GM20000 (cell line): ENCODE results near the gene LGALS12.
"Not testable (repeated sequence)": the region's sequence is repeated elsewhere in the genome, so short reads cannot be mapped to it uniquely, and the experiment has no call there.

Source experiments
- DNase-seq: peaks from one replicate; pipeline ENCODE4 v3.0.0; 2012; ENCODE audit warnings: low spot score
- TF ChIP-seq, protein P1 (sequence below): IDR thresholded peaks from 2 replicates; pipeline ENCODE4 v1.5.1; 2012; ENCODE audit warnings: mild to moderate bottlenecking, control low read depth; ENCODE audit errors: extremely low read depth, missing control alignments

LGALS12 gene

DNA sequence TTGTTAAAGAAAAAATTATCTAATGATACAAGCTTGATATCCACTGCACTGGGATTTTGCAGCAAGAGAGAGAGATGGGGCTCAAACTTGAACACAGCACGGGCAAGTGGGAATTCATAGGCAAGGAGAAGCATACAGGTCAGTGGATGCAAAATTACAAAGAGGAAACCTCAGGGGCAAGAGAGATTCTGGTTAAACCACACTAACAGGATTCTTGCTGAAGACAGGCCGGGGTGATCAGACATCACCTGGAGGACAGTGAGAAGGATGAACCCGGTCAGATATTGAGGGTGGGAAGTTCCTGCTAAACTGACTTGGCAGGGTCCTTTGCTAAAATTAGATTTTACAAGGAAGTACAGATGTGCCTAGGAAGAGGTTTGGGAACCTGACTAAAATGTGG is 28.2 kb downstream of the LGALS12 start:
- TF ChIP-seq, protein P1, sequence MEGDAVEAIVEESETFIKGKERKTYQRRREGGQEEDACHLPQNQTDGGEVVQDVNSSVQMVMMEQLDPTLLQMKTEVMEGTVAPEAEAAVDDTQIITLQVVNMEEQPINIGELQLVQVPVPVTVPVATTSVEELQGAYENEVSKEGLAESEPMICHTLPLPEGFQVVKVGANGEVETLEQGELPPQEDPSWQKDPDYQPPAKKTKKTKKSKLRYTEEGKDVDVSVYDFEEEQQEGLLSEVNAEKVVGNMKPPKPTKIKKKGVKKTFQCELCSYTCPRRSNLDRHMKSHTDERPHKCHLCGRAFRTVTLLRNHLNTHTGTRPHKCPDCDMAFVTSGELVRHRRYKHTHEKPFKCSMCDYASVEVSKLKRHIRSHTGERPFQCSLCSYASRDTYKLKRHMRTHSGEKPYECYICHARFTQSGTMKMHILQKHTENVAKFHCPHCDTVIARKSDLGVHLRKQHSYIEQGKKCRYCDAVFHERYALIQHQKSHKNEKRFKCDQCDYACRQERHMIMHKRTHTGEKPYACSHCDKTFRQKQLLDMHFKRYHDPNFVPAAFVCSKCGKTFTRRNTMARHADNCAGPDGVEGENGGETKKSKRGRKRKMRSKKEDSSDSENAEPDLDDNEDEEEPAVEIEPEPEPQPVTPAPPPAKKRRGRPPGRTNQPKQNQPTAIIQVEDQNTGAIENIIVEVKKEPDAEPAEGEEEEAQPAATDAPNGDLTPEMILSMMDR = no peak
- DNase-seq = no peak

DNA sequence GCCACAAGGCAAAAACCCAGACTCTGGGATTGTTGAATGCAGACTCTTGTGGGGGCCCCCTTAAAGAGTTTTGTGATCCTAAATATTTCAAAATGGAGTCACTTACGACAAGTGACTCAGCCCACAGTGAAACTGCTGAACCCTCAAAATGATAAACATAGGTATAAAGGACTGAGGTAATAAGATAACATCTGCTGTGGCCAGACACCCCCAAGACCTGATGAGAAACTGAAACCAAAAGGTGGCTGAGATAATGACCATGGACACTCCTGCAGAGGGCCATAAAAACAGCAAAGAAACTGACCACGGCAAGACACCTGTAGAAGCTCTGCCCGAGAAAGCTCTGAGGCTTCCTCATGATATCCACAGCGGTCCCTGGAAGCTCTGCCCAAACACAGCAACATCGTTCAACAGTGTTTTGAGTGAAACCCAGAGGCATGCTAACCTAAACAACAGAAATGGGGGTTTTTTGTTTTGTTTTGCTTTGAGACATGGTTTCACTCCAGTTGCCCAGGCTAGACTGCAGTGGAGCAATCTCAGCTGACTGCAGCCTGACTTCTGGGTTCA is 29.1 kb downstream of the LGALS12 start:
- peak; percentile 54 for DNase-seq
- TF ChIP-seq, protein P1 = no peak

DNA sequence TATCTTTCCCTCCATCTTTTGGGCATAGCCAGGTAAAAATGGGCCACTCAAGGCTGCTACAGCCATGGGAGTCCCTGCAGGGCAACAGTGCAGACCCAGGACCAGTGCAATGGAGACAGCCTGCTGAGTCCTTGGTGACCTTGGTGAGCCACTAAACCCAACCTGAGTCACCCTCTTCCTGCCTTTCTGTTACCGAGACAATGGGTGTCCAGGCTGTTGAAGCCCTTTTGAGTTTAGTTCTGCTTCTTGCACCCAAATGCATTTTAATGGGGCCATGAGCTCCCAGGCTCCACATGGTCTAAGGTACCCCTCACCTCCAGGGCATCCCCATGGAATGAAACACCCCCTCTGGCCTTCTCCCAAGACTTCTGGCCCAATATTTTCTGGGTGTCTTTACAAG is 29.9 kb downstream of the LGALS12 start:
- no peak for DNase-seq
- TF ChIP-seq, protein P1 = no peak

DNA sequence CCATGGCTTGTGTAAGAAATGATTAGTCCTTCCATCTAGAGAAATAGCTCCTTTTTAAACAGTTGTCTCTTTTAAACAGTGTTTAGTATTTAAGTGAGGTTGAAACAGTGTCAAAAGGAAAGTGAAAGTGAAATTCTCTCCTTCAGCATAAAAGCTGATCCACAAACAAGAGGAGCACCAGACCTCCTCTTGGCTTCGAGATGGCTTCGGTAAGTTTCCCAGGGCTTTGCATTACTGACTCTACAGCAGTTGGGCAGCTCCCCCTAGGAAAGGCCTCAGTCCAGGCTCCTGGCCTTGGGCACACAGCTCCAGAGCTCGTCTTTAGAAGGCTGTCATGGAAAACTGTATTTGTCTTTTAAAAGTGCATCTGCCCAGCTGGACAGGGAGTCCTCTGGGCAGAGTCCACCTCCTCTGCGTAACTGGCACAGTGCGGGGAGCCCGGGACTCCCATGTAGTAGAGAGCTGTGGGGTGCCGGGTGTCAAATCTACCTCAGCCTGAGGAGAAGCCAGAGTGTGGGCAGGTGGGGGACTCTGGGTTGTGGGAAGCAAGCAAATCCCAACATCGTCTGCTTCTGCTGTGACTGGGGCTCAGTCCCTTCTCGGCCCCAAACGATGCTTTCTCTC is 30.9 kb downstream of the LGALS12 start, which contains the start of gene PLAAT4:
TSS of gene PLAAT4 (plus strand) at position 140 of the 624 bp plus-strand sequence. CDS start at position 201, 61 bp downstream.
- DNase-seq = peak; percentile 68

DNA sequence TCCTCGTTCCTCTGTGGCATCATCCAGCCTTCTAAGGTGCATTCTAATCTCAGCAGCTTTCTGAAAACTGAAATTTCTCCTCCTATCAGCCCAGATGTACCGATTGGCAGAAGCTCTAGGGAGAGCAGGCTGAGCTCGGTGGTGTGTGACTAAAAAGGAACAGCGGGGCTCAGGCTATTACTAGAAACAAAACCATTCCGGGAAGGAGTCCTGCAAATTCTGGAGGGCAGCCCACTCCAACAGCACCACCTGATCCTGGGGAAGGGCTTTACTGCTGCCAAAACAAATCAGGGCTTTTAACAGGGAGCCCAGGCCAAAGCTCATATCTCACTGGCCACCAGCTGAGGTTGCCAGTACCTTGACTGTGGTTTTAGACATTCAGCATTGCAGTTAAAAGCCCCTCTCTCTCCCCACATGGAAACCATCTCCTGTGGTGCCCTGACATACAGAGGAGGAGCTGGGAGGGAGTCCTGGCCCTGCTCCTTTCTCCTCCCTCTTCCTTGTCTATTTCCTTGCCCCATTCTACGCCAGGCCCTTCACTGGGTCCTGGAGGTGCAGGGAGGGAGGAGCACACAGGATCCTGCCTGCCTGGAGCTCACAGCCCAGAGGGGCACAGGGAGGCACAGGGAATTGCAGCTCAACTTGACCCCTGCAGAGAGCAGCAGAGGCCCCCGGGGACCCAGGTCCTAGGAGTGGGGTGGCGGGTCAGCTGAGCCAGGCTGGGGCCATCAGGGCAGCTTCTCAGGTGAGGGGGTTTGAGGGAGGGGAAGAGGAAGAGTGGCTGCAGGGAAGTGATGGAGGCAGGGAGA is 31.6 kb downstream of the LGALS12 start:
- TF ChIP-seq, protein P1 = no peak
- no peak for DNase-seq

More for the DNA sequence above, 30.9 kb downstream of the LGALS12 start, which contains the start of gene PLAAT4:
- TF ChIP-seq, protein P1 = no peak

DNA sequence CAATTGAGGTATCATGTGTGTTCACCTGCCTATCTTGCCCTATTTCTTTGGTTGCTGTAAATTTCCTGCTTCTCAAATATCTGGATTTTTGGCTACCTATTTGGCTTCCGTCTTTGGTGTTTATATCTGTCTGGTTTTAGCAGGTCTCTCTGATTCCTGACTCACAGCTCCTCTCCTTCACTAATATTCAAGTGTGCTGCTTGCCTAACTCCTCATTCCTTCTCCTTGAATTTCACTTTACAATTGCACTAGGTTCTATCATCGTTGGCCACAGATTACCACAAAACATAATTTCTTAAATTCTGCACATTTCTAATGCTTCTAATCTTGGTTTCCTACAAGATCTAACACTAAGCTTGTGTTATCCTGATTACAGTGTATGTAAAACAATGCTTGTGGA is 36.6 kb downstream of the LGALS12 start:
- not testable (repeated sequence) for DNase-seq

DNA sequence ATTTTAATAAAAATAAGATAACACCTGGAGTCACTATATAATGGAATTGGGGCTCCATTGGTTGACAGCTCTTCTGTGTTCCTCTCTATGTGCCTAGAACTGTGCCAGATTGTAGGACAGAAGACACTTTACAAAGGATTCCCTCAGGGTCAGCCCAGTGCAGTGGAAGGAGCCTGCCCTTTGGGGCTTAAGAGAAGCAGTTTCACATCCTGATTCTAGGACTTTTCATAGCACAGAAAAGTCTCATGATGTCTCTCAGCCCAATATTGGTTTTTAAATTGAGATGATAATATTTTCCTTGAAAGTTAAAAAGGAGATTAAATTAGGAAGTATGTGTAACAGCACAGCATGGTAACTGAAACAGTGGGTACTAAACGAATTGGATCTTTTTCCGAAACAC is 37.8 kb downstream of the LGALS12 start:
- DNase-seq = no peak
- TF ChIP-seq, protein P1 = no peak
